ENCODE measurements around the gene OR10A4.
"Not testable (repeated sequence)": the region's sequence is repeated elsewhere in the genome, so short reads cannot be mapped to it uniquely, and the experiment has no call there.

OR10A4 gene

DNA sequence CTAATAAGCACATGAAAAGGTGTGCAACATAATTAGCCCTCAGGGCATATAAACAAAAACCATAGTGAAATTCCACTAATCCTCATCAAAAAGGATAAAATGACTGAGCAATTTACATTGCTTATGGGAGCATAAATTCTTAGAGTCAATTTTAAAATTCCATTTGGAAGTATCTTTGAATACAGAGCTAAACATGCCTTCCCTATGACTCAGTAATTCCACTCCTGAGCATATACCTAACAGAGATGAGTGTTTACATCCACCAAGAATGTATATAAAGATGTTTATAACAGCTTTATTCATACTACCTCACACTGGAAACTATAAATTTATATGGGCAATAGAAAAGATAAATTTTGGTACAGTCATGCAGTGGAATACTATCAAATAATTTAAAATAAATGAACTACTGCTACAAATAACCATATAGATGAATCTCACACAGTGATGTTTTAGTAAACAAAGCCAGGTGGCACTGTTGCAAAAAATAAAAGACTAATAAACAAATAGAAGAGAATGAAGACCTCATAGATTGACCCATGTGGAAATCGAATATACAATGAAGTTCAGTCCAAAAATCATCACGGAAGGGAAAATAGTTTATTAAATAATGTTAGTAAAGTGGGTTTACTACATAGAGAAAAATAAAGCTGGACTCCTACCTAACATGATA lies 24.0 kb downstream of the OR10A4 start:
- DNase-seq: no peak

DNA sequence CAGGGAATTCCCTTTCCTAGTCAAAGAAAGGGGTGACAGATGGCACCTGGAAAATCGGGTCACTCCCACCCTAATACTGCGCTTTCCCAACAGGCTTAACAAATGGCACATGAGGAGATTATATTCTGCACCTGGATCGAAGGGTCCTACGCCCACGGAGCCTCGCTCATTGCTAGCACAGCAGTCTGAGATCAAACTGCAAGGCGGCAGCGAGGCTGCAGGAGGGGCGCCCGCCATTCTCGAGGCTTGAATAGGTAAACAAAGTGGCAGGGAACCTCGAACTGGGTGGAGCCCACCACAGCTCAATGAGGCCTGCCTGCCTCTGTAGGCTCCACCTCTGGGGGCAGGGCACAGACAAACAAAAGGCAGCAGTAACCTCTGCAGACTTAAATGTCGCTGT lies 28.4 kb downstream of the OR10A4 start:
- not testable (repeated sequence) for DNase-seq

DNA sequence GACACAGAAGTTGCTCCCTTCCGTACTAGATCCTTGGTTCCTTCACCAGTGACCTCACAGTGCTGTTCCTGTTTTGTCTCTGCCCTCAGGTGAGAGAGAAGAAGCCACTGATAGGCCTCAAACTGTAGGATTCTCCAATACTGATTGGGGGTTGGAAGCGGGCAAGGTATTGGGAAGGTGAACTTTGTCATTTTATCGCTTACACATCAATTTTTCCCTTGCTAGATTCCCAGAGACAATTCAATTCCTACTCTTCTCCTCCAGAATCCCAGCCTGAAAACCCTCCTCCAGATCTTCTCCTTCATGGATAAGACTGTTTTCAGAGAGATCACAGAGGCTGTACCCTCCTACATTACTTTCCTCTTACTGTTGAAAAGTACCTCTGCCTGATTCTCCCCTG lies 35.0 kb downstream of the OR10A4 start:
- DNase-seq: no peak

DNA sequence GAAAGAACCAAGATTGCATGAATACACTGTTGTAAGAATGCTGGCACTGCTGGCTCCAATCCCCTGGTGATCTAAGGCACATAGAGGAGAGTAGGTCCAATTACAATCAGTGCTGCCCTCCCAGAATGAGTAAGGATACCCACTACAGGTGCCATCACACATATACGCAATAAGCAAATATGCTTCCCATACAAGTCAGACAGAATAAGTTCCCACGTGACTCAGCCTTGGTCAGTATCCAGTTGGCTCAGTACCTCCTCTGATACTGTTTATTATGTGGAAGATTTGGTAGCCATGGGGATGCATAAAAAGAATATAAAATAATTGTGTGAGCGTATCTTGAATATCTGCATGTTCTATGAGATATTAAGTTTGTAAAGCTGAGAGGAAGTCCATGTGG lies 35.5 kb downstream of the OR10A4 start:
- no peak for DNase-seq

DNA sequence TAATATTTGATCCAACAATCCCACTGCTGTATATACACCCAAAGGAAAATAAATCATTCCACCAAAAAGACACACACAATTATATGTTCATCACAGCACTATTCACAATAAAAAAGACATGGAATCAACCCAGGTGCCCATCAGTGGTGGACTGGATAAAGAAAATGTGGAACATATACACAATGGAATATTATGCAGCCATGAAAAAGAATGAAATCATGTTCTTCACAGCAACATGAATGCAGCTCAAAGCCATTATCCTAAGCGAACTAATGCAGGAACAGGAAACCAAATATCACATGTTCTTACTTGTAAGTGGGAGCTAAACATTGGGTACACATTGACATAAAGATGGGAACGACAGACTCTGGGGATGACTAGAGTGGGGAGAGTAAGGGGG lies 43.3 kb downstream of the OR10A4 start:
- DNase-seq: no peak

DNA sequence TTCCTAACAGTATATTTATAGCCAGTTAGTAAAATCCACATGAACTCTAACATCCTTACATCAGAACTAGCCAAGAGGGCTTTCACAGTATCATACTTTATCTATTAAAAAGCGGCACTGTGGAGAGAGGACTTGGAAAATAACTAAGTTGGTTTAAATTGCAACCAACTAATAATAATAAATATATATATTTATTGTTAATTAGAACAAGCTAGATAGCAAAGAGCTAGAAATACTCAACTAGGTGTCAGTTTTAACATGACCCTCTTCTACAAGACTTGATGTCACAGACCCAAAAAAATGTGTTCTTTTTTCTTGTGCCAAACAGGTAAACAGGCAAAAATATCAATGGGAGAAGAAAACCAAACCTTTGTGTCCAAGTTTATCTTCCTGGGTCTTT lies 44.3 kb downstream of the OR10A4 start, which contains the start of gene OR2D3:
OR2D3 (plus strand) TSS at position 301 of the 400 bp plus-strand sequence; CDS start at position 301, 0 bp downstream.
- DNase-seq: no peak

DNA sequence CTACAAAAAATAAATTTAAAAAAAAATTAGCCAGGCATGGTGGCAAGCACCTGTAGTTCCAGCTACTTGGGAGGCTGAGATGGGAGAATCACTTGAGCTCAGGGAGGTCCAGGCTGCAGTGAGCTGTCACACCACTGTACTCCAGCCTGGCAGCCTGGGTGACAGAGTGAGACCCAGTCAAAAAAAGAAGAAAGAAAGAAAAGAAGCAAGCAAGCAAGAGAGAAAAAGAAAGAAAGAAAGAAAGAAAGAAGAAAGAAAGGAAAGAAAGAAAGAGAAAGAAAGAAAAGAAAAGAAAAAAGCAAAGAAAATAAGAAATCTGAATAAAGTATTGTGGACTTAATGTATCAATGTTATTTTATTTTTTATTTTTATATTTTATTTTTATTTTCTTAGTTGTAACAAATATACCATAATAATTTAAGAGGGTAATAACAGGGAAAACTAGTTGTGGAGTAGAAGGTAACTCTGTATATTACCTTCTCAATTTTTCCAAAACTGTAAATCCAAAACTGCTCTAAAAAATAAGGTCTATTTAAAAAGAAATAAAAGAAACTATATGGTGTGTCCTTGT lies 48.7 kb downstream of the OR10A4 start:
- DNase-seq: no peak

DNA sequence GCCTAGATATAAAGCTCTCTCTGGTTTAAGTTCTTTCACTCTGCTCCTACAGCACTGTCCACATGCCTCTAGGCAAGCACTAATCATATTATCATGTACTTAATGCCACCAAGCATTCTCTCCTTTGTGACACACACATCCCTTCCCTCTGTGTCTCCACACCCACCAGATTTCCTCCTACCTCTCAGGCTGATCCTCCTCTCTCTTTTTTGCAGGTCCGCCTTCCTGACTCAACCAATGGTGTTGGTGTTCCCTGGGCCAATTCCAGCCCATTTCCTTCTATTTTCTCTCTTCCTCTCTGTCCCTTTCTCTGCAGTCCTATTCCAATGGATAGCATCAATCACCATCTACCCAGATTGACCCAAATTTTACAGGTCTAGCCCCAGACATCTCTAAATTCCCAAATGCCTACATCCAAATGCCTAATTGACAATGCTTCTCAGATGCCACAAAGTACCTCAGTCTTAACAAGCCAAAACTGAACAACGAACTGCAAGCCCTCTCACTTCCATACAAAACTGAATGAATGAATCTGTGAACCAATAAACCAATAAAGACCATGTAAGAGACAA lies 49.3 kb downstream of the OR10A4 start:
- DNase-seq: no peak

DNA sequence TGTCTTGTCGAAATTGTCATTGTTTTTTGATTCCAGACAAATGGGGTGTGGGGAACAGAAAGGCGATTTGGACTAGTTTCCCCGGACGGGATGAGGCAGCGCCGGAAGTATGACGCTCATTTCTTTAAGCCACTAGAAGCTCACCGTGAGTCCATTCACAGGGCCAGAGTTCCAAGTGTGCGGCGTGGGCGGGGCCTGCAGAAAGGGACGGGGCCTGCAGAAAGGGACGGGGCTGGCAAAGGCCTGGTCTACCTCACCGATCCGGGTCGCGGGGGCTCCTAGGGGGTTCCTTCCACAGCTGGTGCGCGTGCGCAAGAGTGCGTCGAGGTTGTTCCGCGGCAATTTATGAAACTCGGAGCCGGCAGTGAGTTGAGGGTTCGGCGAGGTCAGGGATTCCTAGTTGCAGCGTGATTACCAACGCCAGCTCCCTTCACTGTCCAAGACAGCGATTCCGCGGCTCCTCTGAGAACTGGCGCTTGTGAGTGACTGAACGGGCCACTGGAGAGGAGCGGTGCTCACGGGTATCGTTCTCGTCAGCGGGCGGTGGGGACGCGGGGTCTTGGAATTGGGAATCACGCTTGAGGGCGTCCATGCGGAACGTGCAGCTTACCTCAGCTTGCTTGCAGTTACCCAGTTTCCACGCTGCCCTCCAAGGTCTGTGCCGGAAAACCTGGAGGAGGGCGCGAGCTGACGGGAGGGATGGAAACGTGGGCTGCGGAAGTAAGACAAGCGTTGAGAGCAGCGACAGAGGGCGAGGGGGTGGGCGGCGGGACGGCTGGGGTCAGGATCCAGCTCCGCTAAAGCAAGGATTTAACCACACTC lies 50.0 kb downstream of the OR10A4 start, which contains the start of gene ZNF215:
ZNF215 (plus strand) TSS at position 219 of the 822 bp plus-strand sequence. CDS start 5,847 bp downstream, outside the sequence.
- no peak for DNase-seq

DNA sequence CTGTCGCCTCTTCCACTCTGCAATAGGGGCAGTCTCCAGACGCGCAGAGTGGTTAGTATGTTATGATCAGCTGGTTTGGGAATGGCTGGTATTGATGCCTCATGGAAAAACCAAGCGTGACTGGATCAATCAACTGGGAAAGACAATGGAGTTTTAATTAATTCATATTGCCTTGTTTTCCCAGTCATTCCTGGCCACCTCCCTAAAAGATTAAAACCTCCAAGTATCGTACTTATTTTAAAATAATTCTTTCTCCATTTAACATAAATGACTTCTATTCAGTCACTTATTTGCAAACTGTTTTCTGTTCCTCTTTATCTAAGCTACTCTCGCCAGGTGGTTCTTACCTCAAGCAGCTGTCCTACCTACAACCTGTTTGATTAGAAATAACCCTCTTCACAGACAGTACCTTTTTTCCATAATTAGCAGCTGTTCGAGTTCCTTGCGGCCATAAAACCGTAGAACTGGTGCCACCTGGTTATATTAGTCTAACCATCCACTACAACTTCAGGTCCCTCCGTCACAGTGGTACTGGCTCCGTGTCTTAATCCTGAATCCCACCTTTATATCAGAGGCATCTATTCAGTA lies 50.7 kb downstream of the OR10A4 start:
- DNase-seq: no peak
